VCaP (cell line): Measurements from ENCODE around the gene NR3C1.

ENCODE experiments used
- H3K27ac ChIP-seq: fragments of 450-650 bp; 2 replicates; pipeline ENCODE4 v1.5.1; 2017
- CTCF ChIP-seq: fragments of 450-650 bp; conservative IDR thresholded peaks from 2 replicates; pipeline ENCODE4 v1.5.1; 2017; ENCODE audit warnings: mild to moderate bottlenecking, moderate library complexity

The NR3C1 gene

GRCh38 chr5:143309661-143310431 is 93.6 kb downstream of the NR3C1 start:
- peak overlapping the region; percentile 76 for H3K27ac ChIP-seq
- no peak for TF ChIP-seq CTCF

GRCh38 chr5:143308731-143309130 is 94.8 kb downstream of the NR3C1 start:
- no peak for TF ChIP-seq CTCF
- peak overlapping the region; percentile 76 for H3K27ac ChIP-seq

- no peak overlapping the region for H3K27ac ChIP-seq
- TF ChIP-seq CTCF, result no peak
Measured at GRCh38 chr5:143306040-143306439, 97.4 kb downstream of the NR3C1 start.

GRCh38 chr5:143304836-143305475 is 98.5 kb downstream of the NR3C1 start:
- no peak for TF ChIP-seq CTCF

GRCh38 chr5:143302341-143303045 is 101.0 kb downstream of the NR3C1 start:
- H3K27ac ChIP-seq, result no peak overlapping the region
- TF ChIP-seq CTCF, result no peak

More at GRCh38 chr5:143304836-143305475, 98.5 kb downstream of the NR3C1 start:
- H3K27ac ChIP-seq, result no peak overlapping the region

GRCh38 chr5:143297756-143298155 is 105.7 kb downstream of the NR3C1 start:
- no peak for TF ChIP-seq CTCF
- no peak overlapping the region for H3K27ac ChIP-seq

GRCh38 chr5:143290125-143290524 is 113.4 kb downstream of the NR3C1 start:
- H3K27ac ChIP-seq, result no peak overlapping the region
- TF ChIP-seq CTCF, result no peak
